Testis (tissue), 3 donors: ENCODE measurements around the gene PDE4B. TPM values are rescaled to one million over a fixed set of nuclear protein-coding genes. Genes with fewer than 3 reads are reported as not detected.

Source experiments
- DNase-seq: peaks from one replicate; pipeline ENCODE4 v3.0.0-alpha.2; 2019
- H3K27ac ChIP-seq, 2 donors: fragments of 200-600 bp; sonication (generic); one replicate each; pipeline ENCODE4 v1.5.1; 2019
- H3K27me3 ChIP-seq: fragments of 200-600 bp; sonication (generic); one replicate; pipeline ENCODE4 v1.5.1; 2019
- H3K36me3 ChIP-seq: fragments of 200-600 bp; sonication (generic); one replicate; pipeline ENCODE4 v1.5.1; 2017; ENCODE audit warnings: low read depth; ENCODE audit errors: missing control alignments
- H3K4me1 ChIP-seq: fragments of 200-600 bp; sonication (generic); one replicate; pipeline ENCODE4 v1.5.1; 2019
- H3K4me3 ChIP-seq, 2 donors: fragments of 200-600 bp; sonication (generic); one replicate each; pipeline ENCODE4 v1.5.1; 2017 to 2019
- H3K9me3 ChIP-seq: fragments of 200-600 bp; sonication (generic); one replicate; pipeline ENCODE4 v1.5.1; 2017
- POLR2A ChIP-seq: fragments of 450-650 bp; IDR thresholded peaks from one replicate; pipeline ENCODE4 v1.6.1; 2017; ENCODE audit warnings: antibody characterized with exemption, mild to moderate bottlenecking, moderate library complexity
- WGBS, 2 donors: methylation state at CpG; one replicate each; pipeline ENCODE4 v1.1.5; 2018; 5-methylcytosine and 5-hydroxymethylcytosine counted together
- intact Hi-C: fragments of 100-400 bp; cut with DNase I; formaldehyde crosslinking; loops from one replicate; pipeline ENCODE4 v1.15.1; 2023; ENCODE audit warnings: low total_unique reads
- polyA plus RNA-seq: library from polyadenylated mRNA; stranded (reverse); fragments of 350-450 nt; fragmentation: Illumina TruSeq; extraction: RNeasy Lipid Tissue Mini Kit (QIAGEN cat#74804); gene quantifications from one replicate; pipeline ENCODE4 v1.2.3, GENCODE V29; 2014; ENCODE audit warnings: low read depth, low replicate concordance; ENCODE audit not compliant: insufficient read depth
- total RNA-seq, 2 donors: library from RNA; depleted of rRNA; stranded (reverse); fragments of >200 nt; gene quantifications; one replicate each; pipeline ENCODE4 v1.2.3, GENCODE V29; 2016
- TF ChIP-seq, protein P1 (sequence below), 3 experiments: fragments of 450-650 bp in 2 of 3; fragments of 200-600 bp in 1 of 3; sonication (generic) in 1 of 3; IDR thresholded peaks; one replicate each; pipeline ENCODE4 v1.5.1; 2016 to 2019; ENCODE audit warnings: antibody characterized with exemption in 3 of 3, mild to moderate bottlenecking in 2 of 3, moderate library complexity in 1 of 3

PDE4B gene
- total and polyA plus RNA-seq, 3 donors from 2014 or later: 11.5 to 16.1 (median 12.4) TPM

DNA sequence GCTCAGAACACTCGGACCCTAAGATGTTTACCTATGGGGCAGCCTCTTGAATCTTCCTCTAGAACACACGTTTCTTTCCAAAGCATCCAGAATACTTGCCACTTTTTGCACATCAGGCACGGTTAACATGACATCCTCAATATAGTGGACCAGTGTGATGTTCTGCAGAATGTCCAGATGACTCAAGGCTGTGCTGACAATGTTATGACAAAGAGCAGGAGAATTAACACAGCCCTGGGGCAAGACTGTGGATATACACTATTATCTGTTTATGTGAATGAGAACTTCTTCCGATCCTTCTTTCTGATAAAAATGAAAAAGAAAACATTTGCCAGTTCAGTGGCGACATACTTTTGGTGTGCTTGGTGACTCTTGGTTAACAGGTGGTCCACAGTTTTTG is 154.3 kb downstream of the PDE4B start:
- DNase-seq: no peak
- Histone ChIP-seq H3K4me3 (no peak overlapping the region), H3K9me3 (no peaks in the 10 kb centered on the region), H3K27me3 (no peaks in the 10 kb centered on the region), H3K36me3 (no peaks in the 10 kb centered on the region), H3K27ac (no peak overlapping the region), H3K4me1 (no peaks in the 10 kb centered on the region)
- 83 to 91% methylated on average over 5 of the region's 5 CpGs for WGBS, 2 donors
- intact Hi-C loops: no loop called here
- TF ChIP-seq, protein P1, sequence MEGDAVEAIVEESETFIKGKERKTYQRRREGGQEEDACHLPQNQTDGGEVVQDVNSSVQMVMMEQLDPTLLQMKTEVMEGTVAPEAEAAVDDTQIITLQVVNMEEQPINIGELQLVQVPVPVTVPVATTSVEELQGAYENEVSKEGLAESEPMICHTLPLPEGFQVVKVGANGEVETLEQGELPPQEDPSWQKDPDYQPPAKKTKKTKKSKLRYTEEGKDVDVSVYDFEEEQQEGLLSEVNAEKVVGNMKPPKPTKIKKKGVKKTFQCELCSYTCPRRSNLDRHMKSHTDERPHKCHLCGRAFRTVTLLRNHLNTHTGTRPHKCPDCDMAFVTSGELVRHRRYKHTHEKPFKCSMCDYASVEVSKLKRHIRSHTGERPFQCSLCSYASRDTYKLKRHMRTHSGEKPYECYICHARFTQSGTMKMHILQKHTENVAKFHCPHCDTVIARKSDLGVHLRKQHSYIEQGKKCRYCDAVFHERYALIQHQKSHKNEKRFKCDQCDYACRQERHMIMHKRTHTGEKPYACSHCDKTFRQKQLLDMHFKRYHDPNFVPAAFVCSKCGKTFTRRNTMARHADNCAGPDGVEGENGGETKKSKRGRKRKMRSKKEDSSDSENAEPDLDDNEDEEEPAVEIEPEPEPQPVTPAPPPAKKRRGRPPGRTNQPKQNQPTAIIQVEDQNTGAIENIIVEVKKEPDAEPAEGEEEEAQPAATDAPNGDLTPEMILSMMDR (IDR thresholded peaks at IDR 0.05): no peak
- TF ChIP-seq POLR2A: no peak

DNA sequence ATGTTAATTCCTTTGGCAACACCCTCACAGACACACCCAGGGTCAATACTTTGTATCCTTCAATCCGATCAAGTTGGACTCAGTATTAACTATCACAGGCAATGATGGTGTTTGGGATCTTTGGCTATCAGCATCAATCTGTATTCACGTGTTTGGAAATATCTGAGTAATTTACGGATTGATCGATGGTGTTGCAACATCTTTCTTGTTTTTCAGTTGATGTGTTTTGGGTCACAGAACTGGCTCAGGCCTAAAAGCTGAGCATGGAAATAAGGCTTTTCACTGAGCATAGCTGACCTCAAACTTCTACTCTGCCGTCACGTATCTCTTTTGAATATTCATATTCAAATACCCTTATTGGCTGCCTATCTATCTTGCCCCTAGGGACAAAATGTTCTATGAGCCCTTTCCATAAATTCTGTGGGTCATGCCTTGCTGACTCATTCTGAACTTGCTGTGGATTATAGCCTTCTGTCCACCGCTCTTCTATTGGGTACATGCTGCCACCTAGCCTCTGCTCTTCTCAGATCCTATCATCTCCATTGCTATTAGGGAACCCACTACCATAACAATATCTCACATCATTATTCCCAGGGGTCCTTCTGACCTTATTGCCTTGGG is 156.0 kb downstream of the PDE4B start:
- Histone ChIP-seq H3K4me1 (no peaks in the 10 kb centered on the region), H3K27me3 (no peaks in the 10 kb centered on the region), H3K9me3 (no peaks in the 10 kb centered on the region), H3K4me3 (no peak overlapping the region), H3K27ac (no peak overlapping the region), H3K36me3 (no peaks in the 10 kb centered on the region)
- intact Hi-C loops: no loop called here
- WGBS, 2 donors: 69 to 79% methylated on average over 7 of the region's 7 CpGs
- DNase-seq: no peak
- TF ChIP-seq, protein P1 (IDR thresholded peaks at IDR 0.05): no peak
- TF ChIP-seq POLR2A: no peak

DNA sequence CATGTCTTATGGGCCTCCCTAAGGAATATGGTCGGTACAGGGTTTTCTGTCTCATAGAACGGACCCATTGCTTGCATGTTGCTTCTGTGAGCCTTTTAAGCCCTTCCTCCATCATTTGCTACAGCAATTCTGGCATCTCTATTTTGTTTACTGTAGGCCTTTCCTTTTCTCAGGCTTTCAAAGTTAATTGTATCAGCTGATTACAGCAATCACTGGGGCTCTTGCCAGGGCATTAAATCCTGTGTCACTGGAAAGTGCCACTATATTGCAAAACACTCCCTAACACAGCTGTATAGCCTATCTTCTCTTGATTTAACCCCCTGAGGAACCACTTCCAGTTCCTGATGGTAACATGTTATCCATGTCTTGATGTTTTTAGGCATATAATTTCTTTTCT is 156.5 kb downstream of the PDE4B start:
- H3K4me1 ChIP-seq: no peaks in the 10 kb centered on the region
- no peak overlapping the region for H3K27ac ChIP-seq
- H3K9me3 ChIP-seq: no peaks in the 10 kb centered on the region
- no peak for DNase-seq
- no peaks in the 10 kb centered on the region for H3K36me3 ChIP-seq
- intact Hi-C loops: no loop called here
- WGBS, 2 donors: 64 to 84% methylated on average over 2 of the region's 2 CpGs
- TF ChIP-seq POLR2A: no peak
- TF ChIP-seq, protein P1 (IDR thresholded peaks at IDR 0.05): no peak
- no peak overlapping the region for H3K4me3 ChIP-seq
- no peaks in the 10 kb centered on the region for H3K27me3 ChIP-seq

DNA sequence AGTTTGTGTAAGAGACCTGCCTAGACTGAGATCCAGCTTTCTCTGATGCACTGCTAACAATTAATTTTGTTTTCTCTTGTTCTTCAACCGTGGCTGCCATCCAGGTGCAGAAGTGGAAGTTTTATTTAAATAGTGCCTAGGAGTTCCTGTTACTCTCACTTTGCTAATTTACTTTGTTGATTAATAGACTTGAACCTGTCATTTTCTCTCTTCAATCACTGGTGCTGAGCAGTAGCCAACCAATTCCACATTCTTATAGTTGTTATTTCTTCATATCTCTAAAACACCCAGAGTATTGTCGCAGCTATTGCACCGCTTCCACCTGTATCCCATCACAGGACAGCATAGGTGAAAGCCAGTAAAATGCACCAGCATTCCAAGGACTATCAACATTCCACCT is 157.2 kb downstream of the PDE4B start:
- H3K27ac ChIP-seq: no peak overlapping the region
- DNase-seq: no peak
- TF ChIP-seq, protein P1 (IDR thresholded peaks at IDR 0.05): no peak
- no peaks in the 10 kb centered on the region for H3K4me1 ChIP-seq
- no peaks in the 10 kb centered on the region for H3K27me3 ChIP-seq
- WGBS, 2 donors: 85 to 86% methylated on average over 3 of the region's 3 CpGs
- H3K36me3 ChIP-seq: no peaks in the 10 kb centered on the region
- intact Hi-C loops: no loop called here
- H3K9me3 ChIP-seq: no peaks in the 10 kb centered on the region
- no peak overlapping the region for H3K4me3 ChIP-seq

DNA sequence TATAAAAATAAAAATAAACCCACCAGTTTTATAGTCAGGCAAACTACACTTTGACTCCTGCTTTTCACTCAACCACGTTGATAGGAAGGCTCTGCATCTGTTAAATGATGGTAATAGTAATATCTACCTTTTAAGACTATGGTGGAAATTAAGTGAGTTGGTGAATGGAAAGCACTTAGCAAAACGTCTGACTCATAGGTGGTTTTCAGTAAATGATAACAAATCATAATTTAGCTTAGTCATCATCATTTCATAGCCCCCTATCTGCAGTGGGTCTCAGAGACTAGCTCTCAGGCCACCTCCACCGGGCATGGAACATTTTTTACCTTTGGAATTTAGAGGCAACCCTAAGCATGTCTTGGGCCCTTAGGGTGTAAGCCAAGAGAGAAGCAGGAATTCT is 160.0 kb downstream of the PDE4B start:
- TF ChIP-seq POLR2A: no peak
- TF ChIP-seq, protein P1 (IDR thresholded peaks at IDR 0.05): no peak
- no peaks in the 10 kb centered on the region for H3K9me3 ChIP-seq
- no peaks in the 10 kb centered on the region for H3K4me1 ChIP-seq
- no peak overlapping the region for H3K27ac ChIP-seq
- H3K4me3 ChIP-seq: no peak overlapping the region
- no peaks in the 10 kb centered on the region for H3K36me3 ChIP-seq
- 81 to 85% methylated on average over 3 of the region's 3 CpGs for WGBS, 2 donors
- no peaks in the 10 kb centered on the region for H3K27me3 ChIP-seq
- intact Hi-C loops: no loop called here
- DNase-seq: no peak
